HG02852 (cell line): ENCODE measurements around the gene PLXNB3.
A peak's percentile ranks its signal among the peaks of the same experiment; 100 is the strongest.
"Not testable (repeated sequence)": the region's sequence is repeated elsewhere in the genome, so short reads cannot be mapped to it uniquely, and the experiment has no call there.

Source experiments
- ATAC-seq: cut with Tn5 transposase; IDR thresholded peaks from one replicate; pipeline ENCODE4 v1.9.1; 2021; ENCODE audit warnings: mild to moderate bottlenecking, moderate library complexity; ENCODE audit not compliant: unreplicated experiment

The PLXNB3 gene

GRCh38 chrX:153763989-153764755 is at the start of gene PLXNB3:
PLXNB3 (plus strand) TSS chrX:153764249; CDS start chrX:153765536, 1,287 bp downstream.
- ATAC-seq: no peak

- no peak for ATAC-seq
Measured at GRCh38 chrX:153714256-153714655, 49.8 kb upstream of the PLXNB3 start.

- ATAC-seq: no peak
Measured at GRCh38 chrX:153717445-153717844, 46.6 kb upstream of the PLXNB3 start.

- no peak for ATAC-seq
Measured at GRCh38 chrX:153719238-153719637, 44.8 kb upstream of the PLXNB3 start.

- ATAC-seq: no peak
Measured at GRCh38 chrX:153719701-153720100, 44.3 kb upstream of the PLXNB3 start.

- no peak for ATAC-seq
Measured at GRCh38 chrX:153722704-153723350, 41.2 kb upstream of the PLXNB3 start.

- peak; percentile 28 for ATAC-seq
Measured at GRCh38 chrX:153723351-153724251, 40.4 kb upstream of the PLXNB3 start.

- ATAC-seq: peak; percentile 54
Measured at GRCh38 chrX:153724252-153725038, 39.6 kb upstream of the PLXNB3 start, which contains the start of the genes ABCD1 and BCAP31. ABCD1 (plus strand) TSS chrX:153724856; CDS start chrX:153725267, 411 bp downstream. BCAP31 (minus strand) TSS chrX:153724387; CDS start chrX:153723244, 1,143 bp downstream.

- peak; percentile 1 for ATAC-seq
Measured at GRCh38 chrX:153725039-153725831, 38.8 kb upstream of the PLXNB3 start.

GRCh38 chrX:153725832-153726285 is 38.2 kb upstream of the PLXNB3 start:
- no peak for ATAC-seq

- peak; percentile 50 for ATAC-seq
Measured at GRCh38 chrX:153726286-153727122, 37.5 kb upstream of the PLXNB3 start.

GRCh38 chrX:153727123-153727931 is 36.7 kb upstream of the PLXNB3 start:
- ATAC-seq: no peak

- ATAC-seq: no peak
Measured at GRCh38 chrX:153728095-153728494, 36.0 kb upstream of the PLXNB3 start.

- ATAC-seq: no peak
Measured at GRCh38 chrX:153728951-153729631, 35.0 kb upstream of the PLXNB3 start.

- not testable (repeated sequence) for ATAC-seq
Measured at GRCh38 chrX:153730115-153730514, 33.9 kb upstream of the PLXNB3 start.

GRCh38 chrX:153731117-153731844 is 32.8 kb upstream of the PLXNB3 start:
- ATAC-seq: no peak
